HG03575 (cell line): Measurements from ENCODE around the gene ARL15.

Experiments used
- ATAC-seq: cut with Tn5 transposase; IDR thresholded peaks from one replicate; pipeline ENCODE4 v1.9.1; 2021; ENCODE audit not compliant: unreplicated experiment, insufficient number of reproducible peaks, low FRiP score; ENCODE audit errors: extremely low read depth

ARL15 gene

DNA sequence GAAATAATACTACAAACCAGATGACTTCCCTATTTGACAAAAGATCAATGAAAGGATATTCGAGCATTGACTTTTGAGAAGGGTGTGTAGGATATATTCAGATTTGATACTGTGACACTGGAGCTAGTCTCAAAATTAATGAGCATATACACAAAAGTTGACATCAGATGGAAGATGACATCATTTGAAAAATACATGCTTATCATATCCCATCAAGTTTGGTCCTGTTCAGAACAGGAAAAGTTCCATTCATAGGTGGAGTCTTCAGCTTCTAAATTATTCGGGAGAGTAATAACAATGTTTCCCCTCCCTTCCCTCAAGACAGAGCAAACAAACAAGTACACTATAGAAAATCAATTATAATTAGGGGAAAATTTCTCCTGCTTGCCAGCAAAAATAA lies 401.6 kb downstream of the ARL15 start:
- no peak for ATAC-seq

- no peak for ATAC-seq
Measured at GRCh38 chr5:53907827-53908226, 402.5 kb downstream of the ARL15 start.

DNA sequence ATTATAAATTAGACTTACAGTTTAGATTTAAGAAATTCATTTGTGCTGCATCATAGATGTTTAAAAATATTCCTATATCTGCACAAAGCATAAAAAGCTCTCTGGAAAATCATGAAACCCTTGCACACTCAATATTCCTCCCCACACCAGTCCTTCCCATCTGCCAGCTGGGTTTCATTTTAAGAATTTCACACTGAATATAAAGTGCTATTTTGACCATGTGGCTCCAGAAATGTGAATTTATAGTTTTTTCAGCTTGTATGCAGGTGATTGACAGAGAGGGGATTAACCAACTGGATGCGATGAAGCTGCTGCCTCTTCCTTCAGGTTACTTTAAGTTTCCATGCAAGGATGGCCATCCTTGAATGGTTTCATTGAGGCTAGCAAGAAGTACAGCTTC lies 403.6 kb downstream of the ARL15 start:
- ATAC-seq: no peak

DNA sequence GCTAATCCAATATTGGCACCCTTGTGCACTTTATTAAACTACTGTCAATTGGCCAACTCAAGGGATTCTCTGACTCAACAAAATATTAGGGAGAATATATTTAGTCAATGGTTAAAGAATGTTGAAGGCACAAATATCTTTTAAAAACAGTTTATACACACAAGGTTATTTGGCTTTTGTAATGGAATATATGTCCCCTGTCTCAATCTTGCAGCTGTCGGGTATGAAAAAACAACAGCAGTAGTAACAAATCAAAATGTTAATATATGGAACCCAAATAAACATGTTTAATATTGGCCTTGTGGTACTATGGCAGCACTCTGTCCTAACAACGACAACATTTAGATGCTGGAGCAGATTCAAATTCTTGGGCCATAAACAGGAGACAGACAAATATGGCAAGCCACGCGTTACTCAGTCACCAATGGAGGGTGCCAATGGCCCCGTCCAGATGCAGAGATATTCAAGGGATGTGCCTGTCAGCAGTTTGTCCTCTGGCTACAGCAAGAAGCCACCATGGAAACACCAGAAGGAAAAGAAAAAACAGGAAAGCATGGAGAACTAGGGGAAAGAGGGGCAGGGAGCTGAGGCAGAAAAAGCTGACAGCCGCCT lies 408.0 kb downstream of the ARL15 start:
- no peak for ATAC-seq

DNA sequence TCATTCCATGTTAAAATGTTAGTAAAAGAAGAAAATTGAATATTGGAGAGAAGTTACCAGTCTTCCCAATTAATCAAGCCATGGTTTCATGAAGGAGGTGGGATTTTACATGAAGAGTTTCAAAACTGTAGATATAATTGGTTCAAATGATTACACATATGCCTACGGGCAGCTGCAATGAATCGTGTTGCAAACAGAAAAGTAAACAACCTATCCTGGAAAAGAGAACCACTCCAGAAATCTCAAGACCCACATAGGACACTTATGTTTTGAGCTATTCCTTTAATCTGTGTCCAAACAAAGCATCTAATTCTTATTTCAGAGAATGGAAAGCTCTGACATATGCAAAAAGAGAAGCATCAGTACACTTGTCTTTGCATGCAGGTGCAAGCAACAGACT lies 409.7 kb downstream of the ARL15 start:
- ATAC-seq: no peak

- ATAC-seq: no peak
Measured at GRCh38 chr5:53895091-53895683, 415.2 kb downstream of the ARL15 start.

DNA sequence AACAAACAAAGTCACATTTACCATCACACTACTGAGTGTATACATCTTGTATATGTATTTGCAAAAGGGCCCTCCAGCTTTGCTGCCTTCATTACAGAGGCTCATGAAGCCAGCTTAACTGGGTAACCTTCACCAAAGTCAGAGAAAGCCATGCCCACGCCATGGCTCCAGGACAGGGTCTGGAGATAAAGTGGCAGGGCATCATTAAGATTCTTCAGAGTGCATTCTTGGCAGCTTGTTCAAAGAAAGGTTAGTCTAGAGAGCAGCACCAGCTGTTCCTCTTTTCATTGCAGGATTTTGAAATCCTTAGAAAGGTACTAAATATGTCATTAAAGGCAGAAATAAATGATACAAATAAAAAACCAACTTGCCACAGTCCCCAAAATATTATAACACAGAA lies 416.7 kb downstream of the ARL15 start:
- ATAC-seq: no peak

GRCh38 chr5:53892224-53892623 lies 418.1 kb downstream of the ARL15 start:
- no peak for ATAC-seq

DNA sequence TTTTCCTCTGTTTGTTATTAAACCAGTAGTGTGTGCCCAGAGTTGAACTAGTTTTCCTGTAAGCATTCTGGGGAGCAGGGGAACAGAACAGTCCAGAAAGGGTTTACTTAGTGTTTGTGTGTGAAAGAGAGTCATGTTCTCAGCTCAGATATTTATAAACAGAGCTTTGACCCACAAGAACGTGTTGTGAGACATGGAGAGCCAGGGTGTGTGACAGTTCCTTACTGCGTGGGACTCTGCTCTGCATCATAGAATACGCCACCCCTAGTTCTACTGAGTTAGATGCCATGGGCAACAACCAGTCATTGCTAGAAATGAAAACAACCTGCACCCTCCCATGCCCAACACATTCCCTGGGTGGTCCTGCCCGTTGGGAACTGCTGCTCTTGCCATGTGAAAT lies 419.2 kb downstream of the ARL15 start:
- no peak for ATAC-seq

DNA sequence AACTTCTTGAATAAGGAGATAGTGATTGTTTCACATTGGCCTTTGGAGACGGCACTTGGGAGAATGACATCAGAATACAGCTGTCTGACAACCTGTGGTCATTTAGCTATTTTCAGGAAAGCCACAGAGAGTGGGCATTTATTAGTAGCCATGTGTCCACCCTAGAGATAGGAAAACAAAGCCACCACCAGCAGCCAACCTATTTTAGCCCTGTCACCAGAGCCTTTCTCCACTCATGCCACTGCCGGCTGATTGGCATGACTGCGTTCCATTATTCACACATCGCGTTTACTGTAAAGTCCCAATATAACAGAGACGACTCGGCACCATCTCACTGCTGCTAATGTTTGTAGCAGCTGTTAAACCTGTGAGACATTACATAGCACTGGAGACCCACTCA lies 419.9 kb downstream of the ARL15 start:
- no peak for ATAC-seq

GRCh38 chr5:53884844-53885243 lies 425.5 kb downstream of the ARL15 start:
- no peak for ATAC-seq

- ATAC-seq: no peak
Measured at GRCh38 chr5:53884417-53884816, 426.0 kb downstream of the ARL15 start.

GRCh38 chr5:53882676-53883031 lies 427.7 kb downstream of the ARL15 start:
- ATAC-seq: no peak

DNA sequence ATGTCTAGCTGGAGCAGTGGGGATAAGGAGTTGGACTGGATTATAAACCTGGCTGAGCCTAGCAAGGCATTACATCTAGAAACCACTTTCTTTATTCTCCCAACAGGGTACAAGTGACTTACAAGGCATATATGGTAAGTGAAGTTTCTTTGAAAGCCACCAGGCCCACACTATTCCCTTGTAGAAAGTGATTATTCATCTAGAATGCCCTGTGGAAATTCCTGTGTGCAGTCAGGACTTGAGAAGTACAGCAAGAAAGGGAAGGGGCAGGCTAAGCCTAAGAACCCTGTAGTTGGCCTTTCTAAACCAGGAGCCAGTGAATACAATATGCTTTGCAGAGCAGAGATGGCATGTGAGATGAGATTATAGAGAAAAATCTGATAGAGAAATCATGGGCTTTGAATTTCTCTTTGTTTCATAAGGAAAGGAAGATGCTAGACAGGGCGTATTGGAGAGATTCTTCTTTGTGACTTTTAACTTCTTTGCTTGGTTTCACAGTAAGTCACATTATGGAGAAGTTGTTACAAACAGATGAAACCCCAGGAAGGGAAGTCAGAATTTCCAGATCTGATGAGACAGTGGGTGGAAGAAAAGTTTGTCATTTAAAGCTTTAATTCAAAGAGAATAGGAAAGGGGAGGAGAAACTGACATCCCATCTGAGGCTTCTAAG lies 428.2 kb downstream of the ARL15 start:
- no peak for ATAC-seq

GRCh38 chr5:53879708-53880323 lies 430.6 kb downstream of the ARL15 start:
- ATAC-seq: no peak

GRCh38 chr5:53878015-53878414 lies 432.4 kb downstream of the ARL15 start:
- no peak for ATAC-seq

DNA sequence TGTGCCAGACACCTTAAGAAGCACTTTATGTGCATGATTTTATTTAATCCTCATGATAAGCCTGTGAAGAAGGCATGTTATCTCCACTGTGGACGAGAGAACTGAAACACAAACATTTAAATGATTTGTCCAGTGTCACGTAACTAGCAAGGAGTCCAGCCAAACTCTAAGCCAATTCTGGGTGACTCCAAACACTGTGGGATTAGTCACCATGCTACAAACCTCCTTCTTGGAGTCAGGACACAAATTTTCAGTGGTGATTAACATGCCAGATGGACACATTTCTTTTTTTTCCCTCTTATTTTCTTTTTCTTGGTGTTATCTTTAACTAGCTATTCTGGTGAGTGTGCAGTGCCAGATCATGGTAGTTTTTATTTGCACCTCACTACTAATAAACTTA lies 433.1 kb downstream of the ARL15 start:
- no peak for ATAC-seq

DNA sequence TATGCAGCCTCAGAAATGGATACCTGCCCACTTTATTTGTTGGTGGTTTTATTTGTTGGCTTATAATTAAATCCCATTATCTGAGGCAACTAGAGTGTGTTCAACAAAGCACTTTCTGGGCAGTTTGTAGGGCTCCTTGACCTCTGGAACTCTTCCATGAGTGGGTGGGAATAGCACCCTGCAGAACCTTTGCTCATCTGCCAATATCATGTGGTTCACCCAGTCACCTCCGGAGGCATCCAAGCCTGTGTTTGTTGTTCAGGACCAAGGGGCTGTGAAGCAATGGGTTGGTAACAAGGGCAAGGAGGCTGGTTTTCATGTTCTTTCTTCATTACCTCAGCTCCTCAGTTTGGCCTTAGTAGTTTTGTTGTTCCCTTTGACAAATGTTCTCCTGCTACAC lies 436.0 kb downstream of the ARL15 start:
- no peak for ATAC-seq

DNA sequence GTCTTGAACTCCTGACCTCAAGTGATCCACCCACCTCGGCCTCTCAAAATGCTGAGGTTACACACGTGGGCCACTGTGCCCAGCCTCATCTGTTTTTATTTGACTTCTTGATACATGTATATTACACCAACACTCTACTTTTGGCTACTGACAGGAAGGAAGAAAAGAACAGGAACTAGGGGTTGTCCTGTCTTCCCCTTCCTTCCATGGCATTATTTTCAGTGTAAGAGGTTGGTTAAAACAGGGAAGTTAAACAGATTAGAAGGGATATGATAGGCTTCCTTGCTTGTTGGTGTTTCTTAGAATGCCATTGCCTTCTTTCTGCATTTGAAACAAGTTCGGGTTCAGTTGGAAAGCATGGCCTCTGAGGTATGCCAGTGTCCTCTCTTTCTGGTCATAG lies 437.1 kb downstream of the ARL15 start:
- ATAC-seq: no peak

GRCh38 chr5:53871775-53872174 lies 438.6 kb downstream of the ARL15 start:
- ATAC-seq: no peak
